Astrocyte of the cerebellum (primary cell): Measurements from ENCODE around the gene VPS13D.
"Not testable (repeated sequence)": the region's sequence is repeated elsewhere in the genome, so short reads cannot be mapped to it uniquely, and the experiment has no call there.

Experiments
- DNase-seq: peaks from one replicate; pipeline ENCODE4 v3.0.0-alpha.2; 2011; ENCODE audit warnings: low read depth
- H3K4me3 ChIP-seq: 2 replicates; pipeline ENCODE4 v1.5.1; 2011; ENCODE audit warnings: mild to moderate bottlenecking, low read depth, low read length, moderate library complexity
- in situ Hi-C: cut with HindIII; loops from 2 replicates; pipeline ENCODE4 v1.10.0; 2017; ENCODE audit warnings: low sequenced_read_pairs
- TF ChIP-seq, protein P1 (sequence below): IDR thresholded peaks from 2 replicates; pipeline ENCODE4 v1.5.1; 2012; ENCODE audit warnings: low read length, low read depth, moderate library complexity, mild to moderate bottlenecking; ENCODE audit errors: missing control alignments

The VPS13D gene

DNA sequence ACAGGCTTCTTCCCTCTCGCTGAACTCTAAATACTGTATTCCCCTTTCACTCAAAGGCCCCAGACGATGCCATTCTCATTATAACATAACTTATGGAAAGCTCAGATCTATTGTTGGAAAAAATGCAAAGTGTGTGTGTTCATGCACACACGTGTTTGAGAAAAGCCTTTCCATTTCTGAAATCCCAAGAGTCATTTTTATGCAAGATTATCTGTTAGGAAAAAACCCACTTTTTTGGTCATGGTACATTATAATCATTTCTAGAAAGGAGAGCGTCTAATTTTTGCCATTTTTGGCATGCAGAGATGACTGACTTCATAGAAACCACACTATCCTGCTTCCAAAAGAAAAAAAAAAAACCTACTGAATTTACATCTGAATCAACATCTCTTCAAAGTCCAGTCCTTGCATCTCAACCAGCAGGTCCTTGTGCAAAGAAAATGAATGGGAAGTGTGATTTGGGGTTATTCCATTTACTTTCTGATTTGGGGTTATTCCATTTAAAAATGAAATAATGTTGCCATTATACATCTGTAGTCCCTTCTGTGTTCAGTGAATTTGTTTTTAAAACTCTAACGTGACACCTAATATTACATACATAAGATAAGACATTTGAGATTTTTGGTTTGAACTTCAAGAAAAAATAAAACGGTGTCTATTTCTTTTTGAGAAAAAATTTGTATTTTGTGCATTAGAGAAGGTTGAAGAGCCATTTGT lies 237.9 kb downstream of the VPS13D start:
- DNase-seq: peak; percentile 83
- in situ Hi-C loops: no loop called here
- H3K4me3 ChIP-seq: no peak overlapping the region
- TF ChIP-seq, protein P1, sequence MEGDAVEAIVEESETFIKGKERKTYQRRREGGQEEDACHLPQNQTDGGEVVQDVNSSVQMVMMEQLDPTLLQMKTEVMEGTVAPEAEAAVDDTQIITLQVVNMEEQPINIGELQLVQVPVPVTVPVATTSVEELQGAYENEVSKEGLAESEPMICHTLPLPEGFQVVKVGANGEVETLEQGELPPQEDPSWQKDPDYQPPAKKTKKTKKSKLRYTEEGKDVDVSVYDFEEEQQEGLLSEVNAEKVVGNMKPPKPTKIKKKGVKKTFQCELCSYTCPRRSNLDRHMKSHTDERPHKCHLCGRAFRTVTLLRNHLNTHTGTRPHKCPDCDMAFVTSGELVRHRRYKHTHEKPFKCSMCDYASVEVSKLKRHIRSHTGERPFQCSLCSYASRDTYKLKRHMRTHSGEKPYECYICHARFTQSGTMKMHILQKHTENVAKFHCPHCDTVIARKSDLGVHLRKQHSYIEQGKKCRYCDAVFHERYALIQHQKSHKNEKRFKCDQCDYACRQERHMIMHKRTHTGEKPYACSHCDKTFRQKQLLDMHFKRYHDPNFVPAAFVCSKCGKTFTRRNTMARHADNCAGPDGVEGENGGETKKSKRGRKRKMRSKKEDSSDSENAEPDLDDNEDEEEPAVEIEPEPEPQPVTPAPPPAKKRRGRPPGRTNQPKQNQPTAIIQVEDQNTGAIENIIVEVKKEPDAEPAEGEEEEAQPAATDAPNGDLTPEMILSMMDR: no peak

DNA sequence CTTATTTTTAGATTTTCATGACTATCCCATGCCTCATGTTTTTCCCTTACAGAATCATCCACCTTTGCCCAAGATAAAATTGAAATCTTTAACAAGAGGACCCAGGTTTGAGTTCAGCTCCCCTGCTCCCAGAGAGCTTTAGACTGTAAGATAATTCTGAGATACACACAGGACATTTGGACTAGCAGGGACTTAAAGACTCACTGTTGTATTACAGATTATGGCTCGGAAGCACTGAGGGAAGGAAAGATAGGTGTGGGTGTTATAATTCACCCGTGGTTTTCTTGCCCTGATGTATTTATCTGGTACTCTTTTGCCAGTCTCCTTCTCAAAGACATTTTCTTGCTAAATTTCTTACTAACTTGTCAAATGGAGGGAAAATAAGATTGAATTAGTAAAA lies 238.5 kb downstream of the VPS13D start:
- in situ Hi-C loops: no loop called here

DNA sequence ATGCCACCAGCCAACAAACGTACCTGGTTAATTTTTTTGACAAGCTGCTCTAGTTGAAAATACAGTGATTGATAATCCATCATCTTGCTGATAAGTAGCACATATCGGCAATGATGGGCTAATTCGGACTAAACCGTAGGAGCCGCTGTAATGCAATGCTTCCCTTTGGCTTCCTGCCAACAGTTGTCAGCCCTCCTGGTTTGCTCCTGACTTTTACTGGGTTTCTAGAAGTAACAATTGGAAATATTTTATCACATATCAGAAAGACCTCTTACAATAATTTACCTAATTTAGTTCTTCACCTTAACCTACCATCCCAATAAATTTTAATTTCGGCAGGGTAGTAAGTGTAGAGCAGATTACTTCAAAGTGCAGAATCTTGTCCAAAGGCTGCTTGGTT lies 239.7 kb downstream of the VPS13D start:
- TF ChIP-seq, protein P1: no peak
- DNase-seq: no peak
- in situ Hi-C loops: no loop called here
- no peak overlapping the region for H3K4me3 ChIP-seq

More for the DNA sequence above, 238.5 kb downstream of the VPS13D start:
- DNase-seq: no peak
- no peak overlapping the region for H3K4me3 ChIP-seq
- TF ChIP-seq, protein P1: no peak

DNA sequence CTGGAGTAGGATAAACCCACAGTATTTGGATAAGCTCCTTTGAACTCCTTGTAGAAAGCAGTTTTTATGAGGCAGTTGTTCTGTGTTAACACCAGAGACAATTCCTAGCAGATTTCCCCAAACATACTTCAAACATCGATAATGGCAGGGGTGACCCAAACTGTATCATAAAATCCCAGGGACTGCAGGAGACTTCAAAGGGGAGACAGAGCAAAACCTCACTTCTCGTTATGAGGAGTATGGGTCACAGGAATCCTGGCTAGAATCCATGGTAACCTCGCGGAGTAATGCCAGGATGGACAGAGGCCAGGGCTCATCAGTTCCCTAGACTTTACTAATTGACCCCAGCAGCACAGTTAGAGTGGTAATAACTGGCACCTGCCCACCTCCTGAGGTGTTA lies 240.2 kb downstream of the VPS13D start:
- in situ Hi-C loops: no loop called here
- TF ChIP-seq, protein P1: no peak
- H3K4me3 ChIP-seq: no peak overlapping the region
- no peak for DNase-seq

DNA sequence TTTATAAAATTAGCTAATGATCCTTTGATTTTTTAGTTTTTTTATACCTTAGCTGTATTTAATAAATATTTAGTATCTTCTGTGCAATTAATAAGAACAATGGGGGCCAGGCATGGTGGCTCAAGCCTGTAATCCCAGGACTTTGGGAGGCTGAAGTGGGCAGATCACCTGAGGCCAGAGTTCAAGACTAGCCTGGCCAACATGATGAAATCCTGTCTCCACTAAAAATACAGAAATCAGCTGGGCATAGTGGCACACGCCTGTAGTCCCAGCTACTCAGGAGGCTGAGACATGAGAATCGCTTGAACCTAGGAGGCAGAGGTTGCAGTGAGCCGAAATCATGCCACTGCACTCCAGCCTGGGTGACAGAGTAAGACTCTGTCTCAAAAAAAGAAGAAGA lies 241.1 kb downstream of the VPS13D start:
- DNase-seq, in situ Hi-C loops: not testable (repeated sequence)

DNA sequence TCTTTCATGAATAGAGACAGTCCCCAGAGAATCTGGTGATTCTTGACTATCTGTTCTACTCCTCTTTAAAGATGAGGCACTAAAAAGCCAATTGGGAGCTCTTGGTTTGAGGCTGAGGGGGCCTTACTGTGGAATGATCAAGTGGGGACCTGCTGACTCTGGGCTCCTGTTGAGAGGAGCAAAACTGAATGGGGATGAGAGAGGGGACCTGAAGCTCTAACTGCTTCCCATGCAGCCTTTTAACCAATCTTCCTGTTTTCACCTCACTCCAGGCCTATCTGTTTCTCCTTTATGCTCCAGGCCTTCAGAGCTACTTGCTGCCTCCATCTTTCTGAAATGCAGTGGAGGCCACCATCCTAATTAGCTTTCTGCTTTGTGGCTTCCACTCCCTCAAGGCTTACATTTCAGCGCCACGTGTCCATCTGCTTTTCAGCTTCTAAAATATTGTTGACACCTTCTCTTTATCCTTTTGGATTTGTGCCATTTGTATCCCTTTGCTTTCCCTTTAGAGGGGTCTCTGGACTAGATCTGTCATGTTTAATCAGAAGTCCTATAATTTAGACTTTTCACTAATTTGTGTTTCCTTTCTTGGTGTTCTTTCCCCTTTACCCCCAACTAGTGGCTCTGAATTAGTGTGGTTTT lies 242.4 kb downstream of the VPS13D start:
- DNase-seq: no peak
- in situ Hi-C loops: no loop called here
- H3K4me3 ChIP-seq: no peak overlapping the region
- TF ChIP-seq, protein P1: no peak

More for the DNA sequence above, 241.1 kb downstream of the VPS13D start:
- H3K4me3 ChIP-seq: not testable (repeated sequence)
